Left lung (tissue), 10 donors: ENCODE results near the gene DNAJA4. TPM values are rescaled to one million over a fixed set of nuclear protein-coding genes. Genes with fewer than 3 reads are reported as not detected.
"Not testable (repeated sequence)": the region's sequence is repeated elsewhere in the genome, so short reads cannot be mapped to it uniquely, and the experiment has no call there.

Source experiments
- ATAC-seq: fragments of 200-7000 bp; cut with Tn5 transposase; one replicate; pipeline ENCODE4 v1.9.1; 2020; ENCODE audit warnings: moderate library complexity
- DNase-seq, 4 donors: peaks; one replicate each; pipeline ENCODE4 v3.0.0-alpha.2; 2013 to 2020
- H3K27ac ChIP-seq, 2 donors: fragments of 200-600 bp; sonication (generic) in 1 of 2; one replicate each; pipeline versions ENCODE4 v1.5.0 to v1.8.0; 2020 to 2021
- H3K27me3 ChIP-seq, 2 donors: fragments of 200-600 bp; sonication (generic) in 1 of 2; one replicate each; pipeline versions ENCODE4 v1.5.0 to v1.8.0; 2020 to 2021
- H3K36me3 ChIP-seq, 2 donors: fragments of 200-600 bp; sonication (generic) in 1 of 2; one replicate each; pipeline versions ENCODE4 v1.5.0 to v1.8.0; 2020 to 2021
- H3K4me1 ChIP-seq, 2 donors: fragments of 200-600 bp; one replicate each; pipeline ENCODE4 v1.8.0; 2021
- H3K4me3 ChIP-seq, 2 donors: fragments of 200-600 bp; sonication (generic) in 1 of 2; one replicate each; pipeline versions ENCODE4 v1.5.0 to v1.8.0; 2020 to 2021; ENCODE audit warnings: mild to moderate bottlenecking in 1 of 2
- H3K9me3 ChIP-seq, 2 donors: fragments of 200-600 bp; sonication (generic) in 1 of 2; one replicate each; pipeline versions ENCODE4 v1.5.0 to v1.8.0; 2020 to 2021
- intact Hi-C, 2 donors: fragments of 100-400 bp; cut with DNase I; formaldehyde crosslinking; loops; one replicate each; pipeline versions ENCODE4 v1.11.2 to v1.14.2; 2022
- polyA plus RNA-seq, 6 donors: library from polyadenylated mRNA; unstranded; fragments of 120-200 nt; gene quantifications; one replicate each; pipeline ENCODE4 v1.2.1, GENCODE V29; 2013; ENCODE audit not compliant: insufficient read length in 6 of 6
- total RNA-seq, 2 donors: library from RNA; stranded (reverse); fragmentation: NEBNext Ultra II Directional; extraction: Animal tissue kit (Norgen Biotek cat#: 25700); gene quantifications; one replicate each; pipeline ENCODE4 v1.2.1, GENCODE V29; 2021
- TF ChIP-seq, protein P1 (sequence below), 2 donors: fragments of 200-600 bp; sonication (generic) in 1 of 2; IDR thresholded peaks; one replicate each; pipeline versions ENCODE4 v1.5.0 to v1.8.0; 2021; ENCODE audit warnings: antibody characterized with exemption in 2 of 2
- donor health status: DM: no; HTN: yes; CAD: no.
- donor health status: DM: no; HTN: no; CAD: no.

DNAJA4 gene
- total and polyA plus RNA-seq, 8 donors = 17.2 to 45.3 (median 34.2) TPM

DNA sequence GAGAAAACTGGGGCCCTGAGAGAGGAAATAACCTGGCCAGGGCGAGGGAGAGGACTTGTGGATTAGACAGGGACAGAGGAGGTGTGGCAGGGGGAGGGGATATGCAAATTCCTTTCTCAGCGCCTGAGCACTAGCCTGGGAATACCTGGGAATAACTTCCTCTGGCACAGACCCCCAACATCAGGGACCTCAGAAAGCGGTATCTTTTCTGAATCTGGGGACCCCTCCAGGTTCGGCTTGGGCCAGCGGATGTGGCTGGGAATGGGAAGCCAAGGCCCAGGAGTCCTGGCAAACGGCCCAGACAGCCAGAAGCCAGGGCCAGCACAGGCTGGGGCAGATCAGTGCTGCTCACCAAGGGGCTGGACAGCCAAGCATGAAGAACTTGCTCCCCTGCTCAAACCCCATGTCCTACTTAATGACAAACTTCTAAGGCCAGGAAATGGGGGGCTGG, 20.8 kb upstream of the DNAJA4 start:
- peaks cover 0 to 6% of the 10 kb centered on the region in 2 donors for H3K4me1 ChIP-seq
- intact Hi-C loops = loop anchor here in 1 of 2 donors (5.0 kb wide), 1 partner anchor 131 kb away; no protein-coding TSS in a partner anchor
- TF ChIP-seq, protein P1, sequence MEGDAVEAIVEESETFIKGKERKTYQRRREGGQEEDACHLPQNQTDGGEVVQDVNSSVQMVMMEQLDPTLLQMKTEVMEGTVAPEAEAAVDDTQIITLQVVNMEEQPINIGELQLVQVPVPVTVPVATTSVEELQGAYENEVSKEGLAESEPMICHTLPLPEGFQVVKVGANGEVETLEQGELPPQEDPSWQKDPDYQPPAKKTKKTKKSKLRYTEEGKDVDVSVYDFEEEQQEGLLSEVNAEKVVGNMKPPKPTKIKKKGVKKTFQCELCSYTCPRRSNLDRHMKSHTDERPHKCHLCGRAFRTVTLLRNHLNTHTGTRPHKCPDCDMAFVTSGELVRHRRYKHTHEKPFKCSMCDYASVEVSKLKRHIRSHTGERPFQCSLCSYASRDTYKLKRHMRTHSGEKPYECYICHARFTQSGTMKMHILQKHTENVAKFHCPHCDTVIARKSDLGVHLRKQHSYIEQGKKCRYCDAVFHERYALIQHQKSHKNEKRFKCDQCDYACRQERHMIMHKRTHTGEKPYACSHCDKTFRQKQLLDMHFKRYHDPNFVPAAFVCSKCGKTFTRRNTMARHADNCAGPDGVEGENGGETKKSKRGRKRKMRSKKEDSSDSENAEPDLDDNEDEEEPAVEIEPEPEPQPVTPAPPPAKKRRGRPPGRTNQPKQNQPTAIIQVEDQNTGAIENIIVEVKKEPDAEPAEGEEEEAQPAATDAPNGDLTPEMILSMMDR (IDR thresholded peaks at IDR 0.05) = no peak
- no peaks in the 10 kb centered on the region for H3K9me3 ChIP-seq
- ATAC-seq = peak; percentile 23
- DNase-seq = peak in 1 of 4 donors; percentile 51
- H3K27me3 ChIP-seq = peaks cover 0 to 4% of the 10 kb centered on the region in 2 donors
- H3K27ac ChIP-seq = no peak overlapping the region
- no peak overlapping the region for H3K4me3 ChIP-seq
- no peaks in the 10 kb centered on the region for H3K36me3 ChIP-seq

DNA sequence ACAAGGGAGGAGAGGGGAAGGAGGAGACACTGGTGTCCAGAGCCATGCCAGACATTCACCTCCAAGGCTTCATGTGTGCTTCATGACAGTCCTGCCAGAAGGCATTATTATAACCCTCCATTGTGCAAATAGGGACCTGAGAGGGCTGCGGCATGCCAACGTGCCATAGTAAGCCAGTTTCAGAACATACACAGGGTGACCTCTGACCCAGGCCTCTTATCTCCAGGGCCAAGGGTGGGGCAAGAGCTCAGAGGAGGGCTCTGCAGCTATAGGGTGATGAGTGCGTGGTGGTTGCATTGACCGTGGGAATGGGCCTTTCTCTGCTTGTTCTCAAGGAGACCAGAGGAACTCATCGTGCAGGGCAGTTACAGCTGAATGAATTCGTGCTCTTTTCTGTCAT, 20.3 kb upstream of the DNAJA4 start:
- ATAC-seq (no peak), DNase-seq (no peak)
- Histone ChIP-seq H3K27me3 (peaks cover 0 to 4% of the 10 kb centered on the region in 2 donors), H3K9me3 (no peaks in the 10 kb centered on the region), H3K36me3 (no peaks in the 10 kb centered on the region), H3K4me1 (peaks cover 0 to 6% of the 10 kb centered on the region in 2 donors), H3K4me3 (no peak overlapping the region), H3K27ac (no peak overlapping the region)
- intact Hi-C loops = loop anchor here in 1 of 2 donors (5.0 kb wide), 1 partner anchor 132 kb away; no protein-coding TSS in a partner anchor
- TF ChIP-seq, protein P1 (IDR thresholded peaks at IDR 0.05) = no peak

DNA sequence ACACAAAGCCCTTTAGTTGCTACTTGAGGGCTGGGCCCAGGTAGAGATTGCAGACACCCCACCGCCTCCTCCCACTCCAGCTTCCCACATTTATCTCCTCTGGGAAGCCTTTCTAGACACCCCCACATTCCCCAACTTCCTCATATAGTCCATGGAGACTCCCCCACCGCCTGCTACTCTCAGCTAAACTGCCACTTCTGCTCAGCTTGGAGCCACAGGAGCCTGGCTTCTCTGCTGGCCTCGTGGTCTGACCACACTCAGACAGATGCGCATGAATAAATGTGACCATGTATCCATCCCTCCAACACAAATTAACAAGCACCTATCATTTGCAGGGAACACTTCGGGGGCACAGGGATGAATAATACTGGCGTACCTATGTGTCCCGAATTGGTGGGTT, 19.5 kb upstream of the DNAJA4 start:
- no peak for ATAC-seq

DNA sequence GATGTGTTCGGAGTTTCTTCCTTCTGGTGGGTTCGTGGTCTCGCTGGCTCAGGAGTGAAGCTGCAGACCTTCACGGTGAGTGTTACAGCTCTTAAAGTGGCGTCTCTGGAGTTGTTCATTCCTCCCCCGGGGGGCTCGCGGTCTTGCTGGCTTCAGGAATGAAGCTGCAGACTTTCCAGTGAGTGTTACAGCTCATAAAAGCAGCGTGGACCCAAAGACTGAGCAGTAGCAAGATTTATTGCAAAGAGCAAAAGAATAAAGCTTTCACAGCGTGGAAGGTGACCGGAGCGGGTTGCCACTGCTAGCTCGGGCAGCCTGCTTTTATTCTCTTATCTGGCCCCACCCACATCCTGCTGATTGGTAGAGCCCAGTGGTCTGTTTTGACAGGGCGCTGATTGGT, 19.0 kb upstream of the DNAJA4 start:
- H3K4me1 ChIP-seq, DNase-seq, H3K36me3 ChIP-seq, ATAC-seq, H3K27ac ChIP-seq, H3K4me3 ChIP-seq, intact Hi-C loops, H3K9me3 ChIP-seq, H3K27me3 ChIP-seq: not testable (repeated sequence)

More for the DNA sequence above, 19.5 kb upstream of the DNAJA4 start:
- Histone ChIP-seq H3K36me3 (no peaks in the 10 kb centered on the region), H3K9me3 (no peaks in the 10 kb centered on the region), H3K27ac (no peak overlapping the region), H3K4me3 (no peak overlapping the region), H3K4me1 (peaks cover 0 to 6% of the 10 kb centered on the region in 2 donors), H3K27me3 (peaks cover 0 to 4% of the 10 kb centered on the region in 2 donors)
- intact Hi-C loops = loop anchor here in 1 of 2 donors (5.0 kb wide), 1 partner anchor 133 kb away; no protein-coding TSS in a partner anchor
- DNase-seq = no peak
- TF ChIP-seq, protein P1 (IDR thresholded peaks at IDR 0.05) = no peak

DNA sequence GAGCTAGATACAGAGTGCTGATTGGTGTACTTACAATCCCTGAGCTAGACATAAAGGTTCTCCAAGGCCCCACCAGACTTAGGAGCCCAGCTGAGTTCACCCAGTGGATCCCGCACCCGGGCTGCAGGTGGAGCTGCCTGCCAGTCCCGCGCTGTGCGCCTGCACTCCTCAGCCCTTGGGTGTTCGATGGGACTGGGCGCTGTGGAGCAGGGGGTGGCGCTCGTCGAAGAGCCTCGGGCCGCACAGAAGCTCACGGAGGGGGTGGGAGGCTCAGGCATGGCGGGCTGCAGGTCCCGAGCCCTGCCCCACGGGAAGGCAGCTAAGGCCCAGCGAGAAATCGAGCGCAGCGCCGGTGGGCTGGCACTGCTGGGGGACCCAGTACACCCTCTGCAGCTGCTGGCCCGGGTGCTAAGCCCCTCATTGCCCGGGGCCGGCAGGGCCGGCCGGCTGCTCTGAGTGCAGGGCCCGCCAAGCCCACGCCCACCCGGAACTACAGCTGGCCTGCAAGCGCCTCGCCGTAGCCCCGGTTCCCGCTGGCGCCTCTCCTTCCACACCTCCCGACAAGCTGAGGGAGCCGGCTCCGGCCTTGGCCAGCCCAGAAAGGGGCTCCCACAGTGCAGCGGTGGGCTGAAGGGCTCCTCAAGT, 18.3 kb upstream of the DNAJA4 start:
- H3K27me3 ChIP-seq, DNase-seq, H3K27ac ChIP-seq, H3K36me3 ChIP-seq, ATAC-seq, H3K9me3 ChIP-seq, H3K4me3 ChIP-seq, H3K4me1 ChIP-seq, intact Hi-C loops: not testable (repeated sequence)

DNA sequence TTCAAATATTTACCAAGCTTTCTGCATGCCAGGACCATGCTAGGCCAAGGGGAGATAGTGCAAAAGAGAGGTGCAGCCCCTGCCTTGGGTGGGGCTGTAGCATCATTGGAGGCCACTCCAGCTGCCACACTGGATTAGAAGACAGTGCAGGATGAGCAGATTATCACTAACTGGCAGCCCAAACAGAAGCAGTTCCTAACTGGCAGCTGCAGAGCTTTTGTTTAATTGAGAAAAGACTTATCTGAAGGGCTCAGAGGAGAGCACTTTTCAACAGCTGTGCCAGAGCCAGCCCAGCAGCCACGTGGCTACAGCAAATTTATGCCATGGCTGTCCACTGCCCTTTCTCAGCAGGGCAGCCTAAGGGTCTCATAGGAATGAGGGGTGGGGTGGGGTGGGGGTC, 16.5 kb upstream of the DNAJA4 start:
- Histone ChIP-seq H3K4me1 (peaks cover 0 to 6% of the 10 kb centered on the region in 2 donors), H3K27ac (no peak overlapping the region), H3K27me3 (no peaks in the 10 kb centered on the region), H3K9me3 (no peaks in the 10 kb centered on the region), H3K36me3 (no peaks in the 10 kb centered on the region), H3K4me3 (no peak overlapping the region)
- ATAC-seq (no peak), DNase-seq (no peak)
- intact Hi-C loops = no loop called here
- TF ChIP-seq, protein P1 (IDR thresholded peaks at IDR 0.05) = no peak
